Left renal cortex interstitium (tissue), 4 donors: ENCODE results near the gene TUBB3. TPM values are rescaled to one million over a fixed set of nuclear protein-coding genes. Genes with fewer than 3 reads are reported as not detected.

Source experiments
- polyA plus RNA-seq, 4 donors: library from polyadenylated mRNA; unstranded; fragments of 120-200 nt; gene quantifications; one replicate each; pipeline ENCODE4 v1.2.1, GENCODE V29; 2013; ENCODE audit not compliant: insufficient read length in 4 of 4

The TUBB3 gene
- polyA plus RNA-seq, 4 donors, result 9.0 to 13.7 (median 13.6) TPM

Other genes starting within 250 kb of the TUBB3 start
- gene CDK10, start 236.7 kb upstream of the TUBB3 start, polyA plus RNA-seq, result 100 to 1,000 TPM in 2 of 4 donors, 10 to 100 TPM in 2; 87.1 to 165 (median 121) TPM
- 1 to 10 TPM; 5.3 to 9.8 (median 8.2) TPM for gene SPATA2L, start 221.6 kb upstream of the TUBB3 start, polyA plus RNA-seq
- gene VPS9D1, start 202.4 kb upstream of the TUBB3 start, polyA plus RNA-seq, result 10 to 100 TPM in 3 of 4 donors, 1 to 10 TPM in 1; 8.7 to 16.3 (median 15.5) TPM
- gene ZNF276, start 201.8 kb upstream of the TUBB3 start, polyA plus RNA-seq, result 10 to 100 TPM; 20.9 to 39.6 (median 29.8) TPM
- 10 to 100 TPM; 15.6 to 56.3 (median 33.0) TPM for gene FANCA, start 106.7 kb upstream of the TUBB3 start, polyA plus RNA-seq
- gene SPIRE2, start 94.9 kb upstream of the TUBB3 start, polyA plus RNA-seq, result 10 to 100 TPM in 3 of 4 donors, 1 to 10 TPM in 1; 9.5 to 22.5 (median 14.2) TPM
- gene TCF25, start 49.8 kb upstream of the TUBB3 start, polyA plus RNA-seq, result 100 to 1,000 TPM; 123 to 176 (median 148) TPM
- 1 to 10 TPM; 2.1 to 8.5 (median 5.4) TPM for gene MC1R, start 4.5 kb upstream of the TUBB3 start, polyA plus RNA-seq
- 10 to 100 TPM; 34.8 to 55.4 (median 46.0) TPM for gene DEF8, start 25.4 kb downstream of the TUBB3 start, polyA plus RNA-seq
- 10 to 100 TPM in 3 of 4 donors, 1 to 10 TPM in 1; 8.9 to 15.6 (median 14.7) TPM for gene DBNDD1, start 96.1 kb downstream of the TUBB3 start, polyA plus RNA-seq
- gene PRDM7, start 154.0 kb downstream of the TUBB3 start, polyA plus RNA-seq, result 1 to 10 TPM in 1 of 4 donors, under 1 TPM in 3; 0.22 to 1.2 (median 0.39) TPM